Erythroblast (primary cell): Measurements from ENCODE around the gene ZFPL1.

ENCODE experiments used
- DNase-seq, 2 experiments: peaks; one replicate each; lab custom pipeline; 2025; lab: John Stamatoyannopoulos, UW
- GATA1 ChIP-seq: IDR thresholded peaks from 2 replicates; pipeline ENCODE4 v1.6.1; 2011; ENCODE audit warnings: low read depth, mild to moderate bottlenecking, control low read depth, low read length, moderate library complexity
- POLR2A ChIP-seq: IDR thresholded peaks from 2 replicates; pipeline ENCODE4 v1.6.1; 2011; ENCODE audit warnings: mild to moderate bottlenecking, low read length

The ZFPL1 gene

GRCh38 chr11:65083834-65084597 is at the start of gene ZFPL1, which contains the start of gene CDCA5:
TSS of gene ZFPL1 (plus strand) at chr11:65084222. CDS start at chr11:65084699, 477 bp downstream.
TSS of gene CDCA5 (minus strand) at chr11:65084040. CDS start at chr11:65083978, 62 bp downstream.
- peak; percentile 98 to 99 for DNase-seq
- TF ChIP-seq GATA1 (no peak), POLR2A (peak; percentile 93)

GRCh38 chr11:65034423-65034822 is 49.6 kb upstream of the ZFPL1 start:
- TF ChIP-seq GATA1 (no peak), POLR2A (no peak)
- DNase-seq, result no peak

- no peak for DNase-seq
- no peak for TF ChIP-seq GATA1
- no peak for TF ChIP-seq POLR2A
These were observed 48.4 kb upstream of the ZFPL1 start for GRCh38 chr11:65035579-65035978.

GRCh38 chr11:65036931-65037330 is 47.1 kb upstream of the ZFPL1 start:
- TF ChIP-seq GATA1 (no peak), POLR2A (no peak)
- no peak for DNase-seq

GRCh38 chr11:65040520-65040846 is 43.5 kb upstream of the ZFPL1 start:
- no peak for DNase-seq
- TF ChIP-seq GATA1 (no peak), POLR2A (no peak)

GRCh38 chr11:65040847-65041622 is 43.0 kb upstream of the ZFPL1 start, which contains the start of gene SAC3D1:
TSS of gene SAC3D1 (plus strand) at chr11:65041210. CDS start at chr11:65041293, 83 bp downstream.
- TF ChIP-seq POLR2A, result peak; percentile 58
- no peak for TF ChIP-seq GATA1
- peak; percentile 96 for DNase-seq

GRCh38 chr11:65042891-65043290 is 41.1 kb upstream of the ZFPL1 start:
- TF ChIP-seq POLR2A, result no peak
- no peak for TF ChIP-seq GATA1
- no peak for DNase-seq

GRCh38 chr11:65043881-65044501 is 40.0 kb upstream of the ZFPL1 start:
- no peak for DNase-seq
- TF ChIP-seq POLR2A (no peak), GATA1 (no peak)

- DNase-seq, result no peak
- TF ChIP-seq GATA1 (no peak), POLR2A (no peak)
These were observed 39.0 kb upstream of the ZFPL1 start for GRCh38 chr11:65045061-65045460.

GRCh38 chr11:65045728-65046127 is 38.3 kb upstream of the ZFPL1 start:
- no peak for DNase-seq
- TF ChIP-seq POLR2A (no peak), GATA1 (no peak)

- no peak for TF ChIP-seq POLR2A
- TF ChIP-seq GATA1, result no peak
- DNase-seq, result peak in 1 of 2 experiments; percentile 23
These were observed 36.2 kb upstream of the ZFPL1 start for GRCh38 chr11:65047581-65048422.

GRCh38 chr11:65051398-65051858 is 32.6 kb upstream of the ZFPL1 start:
- DNase-seq, result no peak
- TF ChIP-seq POLR2A (no peak), GATA1 (no peak)
